Measurements from ENCODE around the gene BCAS3.

Gene BCAS3

DNA sequence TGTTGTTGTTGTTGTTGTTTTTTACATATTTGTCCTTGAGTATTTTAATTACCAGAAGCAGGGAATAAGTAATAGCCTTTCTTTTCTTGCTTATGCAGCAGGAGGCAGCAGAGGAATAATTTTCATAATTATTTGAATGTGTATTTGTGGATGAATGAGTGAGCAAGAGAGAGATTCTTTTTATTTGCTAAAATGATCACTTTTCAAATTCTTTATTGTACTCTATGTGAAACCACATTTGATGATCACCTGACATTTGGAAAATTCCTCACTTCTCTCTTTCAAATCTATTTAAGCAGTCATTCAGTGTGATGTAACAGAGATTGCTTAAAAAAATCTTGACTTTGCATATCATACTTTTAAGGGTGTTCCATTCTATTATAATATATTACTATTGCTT, 223.6 kb downstream of the BCAS3 start:
- Histone ChIP-seq H3K9me3 (ENCODE audit: control insufficient read depth, low read length) (no peaks in the 10 kb centered on the region), H3K36me3 (ENCODE audit: control insufficient read depth, insufficient read depth, low read length) (no peaks in the 10 kb centered on the region), H3K27ac (no peak overlapping the region), H3K27me3 (ENCODE audit: control insufficient read depth, insufficient read depth, low read length) (no peaks in the 10 kb centered on the region), H3K4me3 (ENCODE audit: low read depth, low read length) (no peak overlapping the region), H3K79me2 (no peaks in the 10 kb centered on the region), H3K4me1 (no peaks in the 10 kb centered on the region), H2AFZ (no peak overlapping the region), H3K4me2 (ENCODE audit: low read length) (no peak overlapping the region), H3K9ac (no peak overlapping the region)
- TF ChIP-seq, protein P1, sequence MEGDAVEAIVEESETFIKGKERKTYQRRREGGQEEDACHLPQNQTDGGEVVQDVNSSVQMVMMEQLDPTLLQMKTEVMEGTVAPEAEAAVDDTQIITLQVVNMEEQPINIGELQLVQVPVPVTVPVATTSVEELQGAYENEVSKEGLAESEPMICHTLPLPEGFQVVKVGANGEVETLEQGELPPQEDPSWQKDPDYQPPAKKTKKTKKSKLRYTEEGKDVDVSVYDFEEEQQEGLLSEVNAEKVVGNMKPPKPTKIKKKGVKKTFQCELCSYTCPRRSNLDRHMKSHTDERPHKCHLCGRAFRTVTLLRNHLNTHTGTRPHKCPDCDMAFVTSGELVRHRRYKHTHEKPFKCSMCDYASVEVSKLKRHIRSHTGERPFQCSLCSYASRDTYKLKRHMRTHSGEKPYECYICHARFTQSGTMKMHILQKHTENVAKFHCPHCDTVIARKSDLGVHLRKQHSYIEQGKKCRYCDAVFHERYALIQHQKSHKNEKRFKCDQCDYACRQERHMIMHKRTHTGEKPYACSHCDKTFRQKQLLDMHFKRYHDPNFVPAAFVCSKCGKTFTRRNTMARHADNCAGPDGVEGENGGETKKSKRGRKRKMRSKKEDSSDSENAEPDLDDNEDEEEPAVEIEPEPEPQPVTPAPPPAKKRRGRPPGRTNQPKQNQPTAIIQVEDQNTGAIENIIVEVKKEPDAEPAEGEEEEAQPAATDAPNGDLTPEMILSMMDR (IDR thresholded peaks at IDR 0.05) = no peak

DNA sequence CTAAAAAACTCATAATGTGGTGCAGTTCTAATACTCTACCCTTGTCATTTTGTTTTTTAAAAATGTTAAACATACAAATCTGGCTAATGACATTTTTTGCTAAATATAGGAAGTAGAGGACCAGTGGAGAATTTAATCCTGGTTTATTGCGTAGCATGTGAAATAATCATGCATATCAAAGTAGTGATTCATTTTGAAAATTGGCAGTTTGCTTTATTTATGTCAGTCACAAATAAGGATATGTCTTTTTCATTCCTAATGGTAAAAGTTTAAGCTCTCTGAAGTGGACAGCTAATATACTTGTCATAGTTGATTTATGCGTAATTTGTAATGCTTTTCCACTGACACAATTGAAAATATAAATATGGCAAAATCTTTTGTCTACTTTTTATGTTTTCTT, 224.2 kb downstream of the BCAS3 start:
- H3K79me2 ChIP-seq = no peaks in the 10 kb centered on the region
- H3K4me1 ChIP-seq = no peaks in the 10 kb centered on the region
- H3K4me2 ChIP-seq (ENCODE audit: low read length) = no peak overlapping the region
- H3K27ac ChIP-seq = no peak overlapping the region
- no peaks in the 10 kb centered on the region for H3K36me3 ChIP-seq (ENCODE audit: control insufficient read depth, insufficient read depth, low read length)
- no peak overlapping the region for H3K9ac ChIP-seq
- TF ChIP-seq, protein P1 (IDR thresholded peaks at IDR 0.05) = no peak
- no peak overlapping the region for H2AFZ ChIP-seq
- no peaks in the 10 kb centered on the region for H3K27me3 ChIP-seq (ENCODE audit: control insufficient read depth, insufficient read depth, low read length)
- H3K9me3 ChIP-seq (ENCODE audit: control insufficient read depth, low read length) = no peaks in the 10 kb centered on the region
- H3K4me3 ChIP-seq (ENCODE audit: low read depth, low read length) = no peak overlapping the region

DNA sequence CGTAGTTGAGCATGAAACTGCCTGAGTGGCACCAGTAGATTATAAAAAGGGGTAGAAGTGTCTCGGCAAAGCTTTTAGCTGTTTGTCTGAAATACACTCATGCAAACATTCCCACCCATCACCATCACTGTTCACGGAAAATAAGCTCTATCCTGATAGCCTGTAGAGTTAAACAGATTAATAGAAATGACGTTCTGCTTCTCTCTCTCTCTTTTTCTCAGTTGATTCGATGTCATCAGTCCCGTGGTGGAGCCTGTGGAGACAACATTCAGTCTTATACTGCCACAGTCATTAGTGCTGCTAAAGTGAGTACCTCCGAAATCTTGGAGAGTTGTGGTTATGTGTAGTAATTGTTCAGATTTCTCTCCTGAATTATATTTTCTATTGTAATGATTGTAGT, 224.7 kb downstream of the BCAS3 start:
- Histone ChIP-seq H3K4me2 (ENCODE audit: low read length) (no peak overlapping the region), H3K79me2 (no peaks in the 10 kb centered on the region), H3K4me3 (ENCODE audit: low read depth, low read length) (no peak overlapping the region), H3K36me3 (ENCODE audit: control insufficient read depth, insufficient read depth, low read length) (no peaks in the 10 kb centered on the region), H3K4me1 (no peaks in the 10 kb centered on the region), H2AFZ (no peak overlapping the region), H3K9me3 (ENCODE audit: control insufficient read depth, low read length) (no peaks in the 10 kb centered on the region), H3K27ac (no peak overlapping the region), H3K9ac (no peak overlapping the region), H3K27me3 (ENCODE audit: control insufficient read depth, insufficient read depth, low read length) (no peaks in the 10 kb centered on the region)
- TF ChIP-seq, protein P1 (IDR thresholded peaks at IDR 0.05) = no peak

DNA sequence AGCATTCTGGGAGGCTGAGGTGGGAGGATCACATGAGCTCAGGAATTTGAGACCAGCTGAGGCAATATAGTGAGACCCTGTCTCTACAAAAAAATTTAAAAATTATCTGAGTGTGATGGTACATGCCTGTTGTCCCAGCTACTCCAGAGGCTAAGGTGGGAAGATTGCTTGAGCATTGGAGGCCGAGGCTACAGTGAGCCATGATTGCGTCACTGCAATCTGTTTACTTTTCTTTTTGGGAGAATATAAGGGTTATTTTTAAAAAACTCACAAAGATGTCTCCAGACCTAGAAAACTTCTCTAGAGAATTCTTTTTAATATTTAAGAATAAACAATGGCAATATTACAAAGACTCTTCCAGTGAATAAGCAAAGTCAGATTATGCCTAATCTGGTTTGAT, 226.9 kb downstream of the BCAS3 start:
- TF ChIP-seq, protein P1 (IDR thresholded peaks at IDR 0.05) = no peak
- H3K27ac ChIP-seq = no peak overlapping the region
- no peak overlapping the region for H3K4me3 ChIP-seq (ENCODE audit: low read depth, low read length)
- no peaks in the 10 kb centered on the region for H3K9me3 ChIP-seq (ENCODE audit: control insufficient read depth, low read length)
- H3K27me3 ChIP-seq (ENCODE audit: control insufficient read depth, insufficient read depth, low read length) = no peaks in the 10 kb centered on the region
- no peaks in the 10 kb centered on the region for H3K4me1 ChIP-seq
- no peak overlapping the region for H3K4me2 ChIP-seq (ENCODE audit: low read length)
- H2AFZ ChIP-seq = no peak overlapping the region
- no peak overlapping the region for H3K9ac ChIP-seq
- H3K36me3 ChIP-seq (ENCODE audit: control insufficient read depth, insufficient read depth, low read length) = no peaks in the 10 kb centered on the region
- no peaks in the 10 kb centered on the region for H3K79me2 ChIP-seq

DNA sequence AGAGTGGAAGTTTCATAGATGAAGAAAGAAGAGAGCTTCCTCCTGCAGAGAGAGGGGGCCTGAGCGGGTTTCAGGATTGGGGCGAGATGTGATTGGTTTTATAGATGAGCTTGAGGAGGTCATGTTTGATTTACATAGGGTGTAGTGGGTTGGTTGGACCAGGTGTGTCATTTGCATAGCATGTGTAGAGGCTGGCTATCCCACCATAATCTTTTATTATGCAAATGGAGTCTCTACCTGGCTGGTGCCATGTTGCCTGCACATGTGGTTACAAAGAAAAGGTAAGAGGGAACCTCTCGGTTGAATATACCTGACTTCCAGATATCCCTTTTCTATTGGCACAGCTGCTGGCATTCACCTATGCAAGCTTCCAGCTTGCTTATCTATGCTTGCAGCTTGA, 228.1 kb downstream of the BCAS3 start:
- TF ChIP-seq, protein P1 (IDR thresholded peaks at IDR 0.05) = no peak
- no peak overlapping the region for H3K4me2 ChIP-seq (ENCODE audit: low read length)
- H3K36me3 ChIP-seq (ENCODE audit: control insufficient read depth, insufficient read depth, low read length) = no peaks in the 10 kb centered on the region
- no peak overlapping the region for H3K9ac ChIP-seq
- H3K79me2 ChIP-seq = no peaks in the 10 kb centered on the region
- no peak overlapping the region for H3K4me3 ChIP-seq (ENCODE audit: low read depth, low read length)
- H3K9me3 ChIP-seq (ENCODE audit: control insufficient read depth, low read length) = no peaks in the 10 kb centered on the region
- no peak overlapping the region for H2AFZ ChIP-seq
- H3K27ac ChIP-seq = no peak overlapping the region
- no peaks in the 10 kb centered on the region for H3K4me1 ChIP-seq
- H3K27me3 ChIP-seq (ENCODE audit: control insufficient read depth, insufficient read depth, low read length) = no peaks in the 10 kb centered on the region
